H1 (cell line): Measurements from ENCODE around the gene HDAC8. TPM values are rescaled to one million over a fixed set of nuclear protein-coding genes. Genes with fewer than 3 reads are reported as not detected.
A peak's percentile ranks its signal among the peaks of the same experiment; 100 is the strongest.
"Not testable (repeated sequence)": the region's sequence is repeated elsewhere in the genome, so short reads cannot be mapped to it uniquely, and the experiment has no call there.

Experiments used
- CTCF ChIA-PET: fragments of 300-600 bp; sonication (Branson Sonifier 250); formaldehyde crosslinking; loops from one replicate; lab custom pipeline; 2021; ENCODE audit not compliant: partially characterized antibody; lab: Charles Lee
- POLR2A ChIA-PET: fragments of 300-600 bp; sonication (Branson Sonifier 250); formaldehyde crosslinking; loops from one replicate; lab custom pipeline; 2021; ENCODE audit warnings: inconsistent platforms; ENCODE audit not compliant: partially characterized antibody; lab: Charles Lee
- DNase-seq, 2 experiments: peaks; one replicate each; pipeline versions ENCODE4 v3.0.0 to v3.0.0-alpha.2; 2010 to 2022; ENCODE audit warnings: low spot score in 2 of 2, low read depth in 1 of 2, mixed read lengths in 1 of 2
- FAIRE-seq: peaks from 2 replicates; lab custom pipeline; 2011; peaks lifted over from hg19 to GRCh38; lab: Jason Lieb, UNC
- H2AFZ ChIP-seq: 2 replicates; pipeline ENCODE4 v1.8.1; 2012; ENCODE audit warnings: low read length, inconsistent platforms
- H2AK5ac ChIP-seq: 2 replicates; pipeline ENCODE4 v1.6.1; 2013; ENCODE audit warnings: low read depth, low read length
- H2BK120ac ChIP-seq: replicated peaks from 2 replicates; pipeline ENCODE3; 2013; ENCODE audit warnings: low read depth, low read length, inconsistent platforms
- H2BK12ac ChIP-seq: 2 replicates; pipeline ENCODE4 v1.6.1; 2013; ENCODE audit warnings: low read depth, low read length
- H2BK15ac ChIP-seq: 2 replicates; pipeline ENCODE4 v1.6.1; 2013; ENCODE audit warnings: low read length
- H2BK20ac ChIP-seq: 2 replicates; pipeline ENCODE4 v1.6.1; 2013; ENCODE audit warnings: low read length
- H2BK5ac ChIP-seq: 2 replicates; pipeline ENCODE4 v1.6.1; 2013; ENCODE audit warnings: low read depth, low read length
- H3K14ac ChIP-seq: 2 replicates; pipeline ENCODE4 v1.6.1; 2013; ENCODE audit warnings: inconsistent platforms; ENCODE audit not compliant: insufficient read length
- H3K18ac ChIP-seq: 2 replicates; pipeline ENCODE4 v1.6.1; 2013; ENCODE audit warnings: low read length; ENCODE audit errors: extremely low read depth
- H3K23ac ChIP-seq: 2 replicates; pipeline ENCODE4 v1.6.1; 2013; ENCODE audit warnings: inconsistent platforms; ENCODE audit not compliant: insufficient read length
- H3K23me2 ChIP-seq: 2 replicates; pipeline ENCODE4 v1.6.1; 2013; ENCODE audit warnings: low read depth, low read length
- H3K27ac ChIP-seq: 2 replicates; pipeline ENCODE4 v1.6.1; 2011; ENCODE audit warnings: low read depth, low read length, inconsistent platforms
- H3K27me3 ChIP-seq, 4 experiments: replicated peaks in 1 of 4; 1 replicate in 1 of 4; 2 replicates in 3 of 4; pipeline versions ENCODE4 v1.6.1 to v1.8.1; 2011 to 2013; ENCODE audit warnings: low read length in 3 of 4, mild to moderate bottlenecking in 3 of 4, inconsistent platforms in 2 of 4, mixed read lengths in 2 of 4, moderate library complexity in 1 of 4; ENCODE audit not compliant: control insufficient read depth in 3 of 4, insufficient read depth in 3 of 4; ENCODE audit errors: extremely low read depth in 1 of 4
- H3K36me3 ChIP-seq, 4 experiments: 2 replicates each; pipeline versions ENCODE4 v1.6.1 to v1.8.1; 2011 to 2013; ENCODE audit warnings: mild to moderate bottlenecking in 4 of 4, low read length in 3 of 4, moderate library complexity in 2 of 4, control low read depth in 1 of 4, inconsistent platforms in 1 of 4; ENCODE audit not compliant: insufficient read depth in 4 of 4, control insufficient read depth in 2 of 4
- H3K4ac ChIP-seq: replicated peaks from 2 replicates; pipeline ENCODE3; 2013; ENCODE audit warnings: low read length, low read depth, mixed read lengths, inconsistent platforms; ENCODE audit not compliant: insufficient read length
- H3K4me1 ChIP-seq, 4 experiments: replicated peaks in 1 of 4; 1 replicate in 1 of 4; 2 replicates in 3 of 4; pipeline versions ENCODE4 v1.6.1 to v1.8.1; 2011 to 2013; ENCODE audit warnings: low read length in 3 of 4, inconsistent platforms in 2 of 4, mixed read lengths in 1 of 4; ENCODE audit not compliant: insufficient read depth in 4 of 4, control insufficient read depth in 3 of 4
- H3K4me2 ChIP-seq, 2 experiments: 2 replicates each; pipeline versions ENCODE4 v1.6.1 to v1.8.1; 2011 to 2013; ENCODE audit warnings: low read depth in 2 of 2, low read length in 2 of 2, control low read depth in 1 of 2, inconsistent platforms in 1 of 2, mild to moderate bottlenecking in 1 of 2; ENCODE audit not compliant: insufficient read depth in 1 of 2
- H3K4me3 ChIP-seq, 4 experiments: fragments of 200-600, 300-600 bp in 1 of 4; sonication (generic), shearing (Covaris generic), sonication (Bioruptor Twin) in 1 of 4; 2 replicates each; pipeline versions ENCODE4 v1.5.1 to v1.8.1; 2011 to 2016; ENCODE audit warnings: low read length in 4 of 4, low read depth in 3 of 4, control low read depth in 2 of 4, inconsistent platforms in 2 of 4, mild to moderate bottlenecking in 2 of 4, mixed read lengths in 1 of 4, moderate library complexity in 1 of 4; ENCODE audit not compliant: insufficient read depth in 2 of 4; ENCODE audit errors: extremely low read depth in 1 of 4
- H3K56ac ChIP-seq: replicated peaks from 2 replicates; pipeline ENCODE3; 2013; ENCODE audit warnings: low read depth, mild to moderate bottlenecking, mixed read lengths, low read length, inconsistent platforms; ENCODE audit not compliant: insufficient read length
- H3K79me1 ChIP-seq: 2 replicates; pipeline ENCODE4 v1.6.1; 2013; ENCODE audit warnings: low read depth, low read length, control low read depth
- H3K79me2 ChIP-seq, 2 experiments: 2 replicates each; pipeline versions ENCODE4 v1.6.1 to v1.8.1; 2012 to 2013; ENCODE audit warnings: low read length in 2 of 2, mild to moderate bottlenecking in 2 of 2, inconsistent platforms in 1 of 2; ENCODE audit not compliant: insufficient read depth in 2 of 2, control insufficient read depth in 1 of 2
- H3K9ac ChIP-seq, 4 experiments: replicated peaks in 1 of 4; 1 replicate in 1 of 4; 2 replicates in 3 of 4; pipeline versions ENCODE4 v1.6.1 to v1.8.1; 2011 to 2013; ENCODE audit warnings: low read depth in 3 of 4, low read length in 3 of 4, control low read depth in 2 of 4, mild to moderate bottlenecking in 2 of 4, moderate library complexity in 2 of 4, inconsistent platforms in 1 of 4; ENCODE audit errors: extremely low read depth in 1 of 4
- H3K9me3 ChIP-seq, 2 experiments: 2 replicates each; pipeline versions ENCODE4 v1.6.1 to v1.8.1; 2012 to 2013; ENCODE audit warnings: mild to moderate bottlenecking in 2 of 2, moderate library complexity in 2 of 2, control low read depth in 1 of 2, inconsistent platforms in 1 of 2, low read depth in 1 of 2, low read length in 1 of 2, mixed read lengths in 1 of 2; ENCODE audit not compliant: insufficient read depth in 2 of 2
- H4K20me1 ChIP-seq, 2 experiments: replicated peaks in 1 of 2; 2 replicates each; pipeline versions ENCODE3 to v1.8.1; 2011 to 2013; ENCODE audit warnings: inconsistent platforms in 2 of 2, low read length in 2 of 2, mild to moderate bottlenecking in 1 of 2; ENCODE audit not compliant: insufficient read depth in 2 of 2, control insufficient read depth in 1 of 2
- H4K5ac ChIP-seq: 2 replicates; pipeline ENCODE4 v1.6.1; 2013; ENCODE audit warnings: low read length, low read depth, mixed read lengths, inconsistent platforms; ENCODE audit not compliant: insufficient read length
- H4K8ac ChIP-seq: 2 replicates; pipeline ENCODE4 v1.8.0; 2013; ENCODE audit warnings: mild to moderate bottlenecking, moderate library complexity, low read length, inconsistent platforms; ENCODE audit not compliant: insufficient read depth; ENCODE audit errors: extremely low read depth
- H4K91ac ChIP-seq: replicated peaks from 2 replicates; pipeline ENCODE3; 2013; ENCODE audit warnings: low read length, mixed read lengths, inconsistent platforms; ENCODE audit not compliant: insufficient read length
- CREB1 ChIP-seq: IDR thresholded peaks from 2 replicates; pipeline ENCODE4 v1.6.1; 2012; ENCODE audit warnings: inconsistent platforms
- WGBS, 2 experiments: shearing (Covaris generic) in 1 of 2; methylation state at CpG; one replicate each; pipeline versions ENCODE4 v1.1.6 to v1.1.7; 2013 to 2015; ENCODE audit warnings: low lambda C conversion rate in 2 of 2, mixed read lengths in 2 of 2, inconsistent platforms in 1 of 2, low coverage in 1 of 2, missing lambda C conversion rate in 1 of 2; ENCODE audit not compliant: insufficient replicate concordance in 2 of 2, insufficient coverage in 1 of 2, insufficient read length in 1 of 2; ENCODE audit errors: extremely low coverage in 1 of 2, missing lambda C conversion rate in 1 of 2; 5-methylcytosine and 5-hydroxymethylcytosine counted together
- polyA plus RNA-seq, 7 experiments: library from polyadenylated mRNA; depleted of rRNA in 3 of 7; stranded (reverse) in 5 of 7; unstranded in 2 of 7; fragments of >200 nt in 5 of 7; fragments of 200-250 nt in 2 of 7; gene quantifications; 1 replicate in 5 of 7; 2 replicates in 1 of 7; 4 replicates in 1 of 7; pipeline versions ENCODE4 v1.2.1 to v1.2.3, GENCODE V29; 2011 to 2013; ENCODE audit warnings: missing spikeins in 2 of 7, mixed read lengths in 2 of 7
- total RNA-seq: library from RNA; stranded (reverse); fragmentation: NEBNext Ultra II Directional; extraction: Animal tissue kit (Norgen Biotek cat#: 25700); gene quantifications from 2 replicates; pipeline ENCODE4 v1.2.1, GENCODE V29; 2021

The HDAC8 gene
- total and polyA plus RNA-seq, 2 of the 8 experiments (the other 6 are each of a cell fraction or from before 2014, with no cell fraction given): 9.7 to 20.3 TPM

- FAIRE-seq: peak; percentile 19
- H3K9ac ChIP-seq: no peak overlapping the region
Measured at GRCh38 chrX:72408885-72409284, 163.8 kb downstream of the HDAC8 start.

GRCh38 chrX:72405136-72405535, 167.5 kb downstream of the HDAC8 start:
- H3K23ac ChIP-seq, H2BK120ac ChIP-seq, DNase-seq, H2BK12ac ChIP-seq, H3K79me2 ChIP-seq, H3K27me3 ChIP-seq, H3K4me1 ChIP-seq, H3K23me2 ChIP-seq, H2BK20ac ChIP-seq, H2BK5ac ChIP-seq, H3K18ac ChIP-seq, H3K27ac ChIP-seq, H3K4me2 ChIP-seq, H4K91ac ChIP-seq, H3K56ac ChIP-seq, H3K79me1 ChIP-seq, H3K36me3 ChIP-seq, H4K5ac ChIP-seq, H4K20me1 ChIP-seq, FAIRE-seq, H2BK15ac ChIP-seq, H3K4ac ChIP-seq, H3K4me3 ChIP-seq, CTCF ChIA-PET, POLR2A ChIA-PET, H2AFZ ChIP-seq, H4K8ac ChIP-seq, H2AK5ac ChIP-seq, H3K9me3 ChIP-seq, H3K9ac ChIP-seq, H3K14ac ChIP-seq: not testable (repeated sequence)
- WGBS, 2 experiments: 88% methylated on average over 2 of the region's 2 CpGs; no CpG with 5 or more reads in 1 of the 2 experiments

More at GRCh38 chrX:72408885-72409284, 163.8 kb downstream of the HDAC8 start:
- Histone ChIP-seq H3K79me2 (no peaks in the 10 kb centered on the region), H3K36me3 (no peaks in the 10 kb centered on the region), H2AFZ (no peak overlapping the region), H4K91ac (no peak overlapping the region), H4K20me1 (no peaks in the 10 kb centered on the region), H2BK12ac (no peak overlapping the region), H3K27ac (no peak overlapping the region), H3K4me2 (no peak overlapping the region), H3K4ac (no peak overlapping the region), H3K79me1 (no peaks in the 10 kb centered on the region), H3K4me1 (no peaks in the 10 kb centered on the region), H2BK20ac (no peak overlapping the region), H3K23ac (no peak overlapping the region), H2BK5ac (no peak overlapping the region), H3K23me2 (no peaks in the 10 kb centered on the region), H3K27me3 (no peaks in the 10 kb centered on the region), H2BK120ac (no peak overlapping the region), H3K14ac (no peak overlapping the region), H3K4me3 (no peak overlapping the region), H4K5ac (no peak overlapping the region), H3K18ac (no peak overlapping the region), H2BK15ac (no peak overlapping the region), H3K56ac (no peak overlapping the region), H4K8ac (no peak overlapping the region), H2AK5ac (no peak overlapping the region), H3K9me3 (no peaks in the 10 kb centered on the region)
- no peak for DNase-seq
- no peak for TF ChIP-seq CREB1
- POLR2A ChIA-PET: no interaction called here
- CTCF ChIA-PET: no interaction called here
- 87% methylated on average over 2 of the region's 2 CpGs; no CpG with 5 or more reads in 1 of the 2 experiments for WGBS, 2 experiments
